T-helper 2 cell treated with Interferon-gamma antibody and Interleukin-4, amounts not matched to agents 100 ng/mL and 5 ng/mL, for 36 hours (primary cell): ENCODE results near the gene LACTB. TPM values are rescaled to one million over a fixed set of nuclear protein-coding genes. Genes with fewer than 3 reads are reported as not detected.

ENCODE experiments used
- intact Hi-C: fragments of 100-400 bp; cut with micrococcal nuclease; formaldehyde crosslinking; loops from one replicate; pipeline ENCODE4 v1.15.1; 2023
- total RNA-seq: library from RNA; stranded (reverse); gene quantifications from 2 replicates; pipeline ENCODE4 v1.2.3, GENCODE V29; 2022

LACTB gene, protein sequence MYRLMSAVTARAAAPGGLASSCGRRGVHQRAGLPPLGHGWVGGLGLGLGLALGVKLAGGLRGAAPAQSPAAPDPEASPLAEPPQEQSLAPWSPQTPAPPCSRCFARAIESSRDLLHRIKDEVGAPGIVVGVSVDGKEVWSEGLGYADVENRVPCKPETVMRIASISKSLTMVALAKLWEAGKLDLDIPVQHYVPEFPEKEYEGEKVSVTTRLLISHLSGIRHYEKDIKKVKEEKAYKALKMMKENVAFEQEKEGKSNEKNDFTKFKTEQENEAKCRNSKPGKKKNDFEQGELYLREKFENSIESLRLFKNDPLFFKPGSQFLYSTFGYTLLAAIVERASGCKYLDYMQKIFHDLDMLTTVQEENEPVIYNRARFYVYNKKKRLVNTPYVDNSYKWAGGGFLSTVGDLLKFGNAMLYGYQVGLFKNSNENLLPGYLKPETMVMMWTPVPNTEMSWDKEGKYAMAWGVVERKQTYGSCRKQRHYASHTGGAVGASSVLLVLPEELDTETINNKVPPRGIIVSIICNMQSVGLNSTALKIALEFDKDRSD
- 10.4 and 11.2 TPM in 2 replicates for total RNA-seq

DNA sequence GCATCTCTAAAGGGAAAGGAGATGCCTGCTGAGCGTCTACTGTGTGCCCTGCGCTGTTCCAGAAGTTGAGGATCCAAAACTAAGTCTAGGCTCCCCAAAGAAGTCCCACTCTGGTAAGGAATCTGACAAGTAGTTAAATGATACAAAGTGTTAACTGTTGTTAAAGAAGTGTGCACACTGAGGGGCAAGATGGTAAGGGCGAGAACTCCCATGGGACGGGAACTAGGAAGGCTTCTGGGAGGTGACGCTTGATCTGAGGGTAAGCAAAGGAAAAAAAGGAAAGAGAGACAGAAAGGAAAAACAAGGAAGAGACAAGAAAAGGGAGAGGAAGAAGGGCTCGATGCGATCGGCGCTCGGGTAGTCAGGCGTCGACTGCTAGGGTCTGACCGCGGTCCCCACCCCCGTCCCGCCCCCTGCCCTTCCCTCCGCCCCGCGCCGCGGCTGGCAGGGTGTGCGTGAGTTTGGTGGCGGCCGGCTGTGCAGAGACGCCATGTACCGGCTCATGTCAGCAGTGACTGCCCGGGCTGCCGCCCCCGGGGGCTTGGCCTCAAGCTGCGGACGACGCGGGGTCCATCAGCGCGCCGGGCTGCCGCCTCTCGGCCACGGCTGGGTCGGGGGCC lies at the start of gene LACTB:
Gene LACTB, plus strand, starts transcription at position 480 of the 620 bp plus-strand sequence. Its CDS starts 11 bp downstream, at position 491.
- intact Hi-C loops: loop anchor here (1.0 to 2.0 kb wide), 3 partner anchors 36 to 73 kb away; partner anchors contain the start of genes RAB8B and RPS27L

DNA sequence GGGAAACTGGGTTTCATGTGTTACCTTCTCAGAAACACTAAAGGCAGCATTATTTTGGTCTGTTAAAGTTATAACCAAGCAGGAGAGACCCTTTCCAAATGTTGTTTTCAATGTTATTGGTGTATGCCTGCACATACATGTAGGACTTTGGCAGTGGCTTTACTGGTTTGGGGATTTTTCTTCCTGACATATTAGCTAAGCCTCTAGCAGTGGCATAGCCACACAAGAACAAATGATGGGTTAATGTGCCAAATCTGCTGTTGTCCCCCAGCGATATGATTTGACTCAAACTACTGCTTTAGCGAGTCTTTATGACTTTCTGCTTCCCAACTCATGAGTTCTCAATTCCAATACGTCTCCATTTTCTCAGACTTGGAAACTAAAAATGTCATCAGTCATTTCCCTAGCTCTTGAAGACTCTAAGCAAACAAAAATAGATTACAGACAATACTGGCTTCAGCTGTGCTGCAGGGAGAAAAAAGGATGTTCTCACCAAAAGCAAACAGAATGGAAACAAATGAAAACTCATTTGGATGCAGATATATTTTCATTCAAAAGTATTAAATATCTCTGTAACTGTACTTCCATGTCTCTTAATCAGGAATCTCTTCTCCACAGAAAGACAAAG lies 49.5 kb upstream of the LACTB start:
- intact Hi-C loops: no loop called here

DNA sequence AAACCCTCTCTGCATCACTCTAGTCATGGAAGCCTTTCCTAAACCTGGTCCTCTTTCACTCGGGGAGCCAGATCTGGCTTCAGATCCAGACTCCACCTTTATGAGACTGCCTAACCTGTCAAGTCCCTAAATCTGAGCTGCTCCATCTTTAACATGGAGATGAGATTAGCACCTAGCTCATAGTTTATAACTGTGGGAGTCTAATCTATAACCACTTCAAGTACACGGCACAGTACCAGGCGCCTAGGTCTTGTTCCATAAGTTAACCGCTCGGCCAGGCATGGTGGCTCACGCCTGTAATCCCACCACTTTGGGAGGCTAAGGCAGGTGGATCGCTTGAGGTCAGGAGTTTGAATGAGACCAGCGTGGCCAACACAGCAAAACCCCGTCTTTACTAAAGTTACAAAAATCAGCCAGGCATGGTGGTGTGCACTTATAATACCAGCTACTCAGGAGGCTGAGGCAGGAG lies 48.8 kb upstream of the LACTB start:
- intact Hi-C loops: no loop called here

DNA sequence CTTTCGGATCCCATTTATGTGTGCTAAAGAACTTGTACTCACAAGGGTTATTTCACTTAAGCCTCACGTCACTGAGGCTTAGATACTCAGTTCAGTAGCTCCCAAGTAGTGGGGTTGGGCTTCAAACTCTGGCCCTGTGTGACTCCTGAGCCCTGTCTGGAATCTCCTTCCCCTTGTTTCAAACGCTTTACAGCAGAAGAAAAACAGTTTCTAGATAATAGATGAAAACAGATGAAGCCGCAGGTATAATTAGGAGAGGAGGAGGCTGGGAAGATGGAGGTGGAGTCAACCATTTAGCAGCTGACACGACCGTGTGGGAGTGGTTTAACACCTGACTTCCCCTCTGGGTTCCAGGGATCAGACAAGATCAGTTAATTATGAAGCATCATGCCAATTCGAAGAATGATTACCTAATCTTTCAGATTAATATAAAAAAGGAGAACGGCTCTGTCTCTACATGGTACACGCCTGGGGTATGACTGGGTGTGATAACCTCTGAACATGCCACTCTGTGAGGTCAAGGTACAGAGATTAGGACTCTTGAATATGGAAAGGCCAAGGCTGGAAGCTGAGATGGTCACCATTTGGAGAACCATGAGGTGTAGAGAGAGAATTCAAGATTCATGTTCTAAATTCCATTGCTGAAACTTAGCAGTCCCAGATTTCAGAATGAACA lies 48.0 kb upstream of the LACTB start:
- intact Hi-C loops: no loop called here

DNA sequence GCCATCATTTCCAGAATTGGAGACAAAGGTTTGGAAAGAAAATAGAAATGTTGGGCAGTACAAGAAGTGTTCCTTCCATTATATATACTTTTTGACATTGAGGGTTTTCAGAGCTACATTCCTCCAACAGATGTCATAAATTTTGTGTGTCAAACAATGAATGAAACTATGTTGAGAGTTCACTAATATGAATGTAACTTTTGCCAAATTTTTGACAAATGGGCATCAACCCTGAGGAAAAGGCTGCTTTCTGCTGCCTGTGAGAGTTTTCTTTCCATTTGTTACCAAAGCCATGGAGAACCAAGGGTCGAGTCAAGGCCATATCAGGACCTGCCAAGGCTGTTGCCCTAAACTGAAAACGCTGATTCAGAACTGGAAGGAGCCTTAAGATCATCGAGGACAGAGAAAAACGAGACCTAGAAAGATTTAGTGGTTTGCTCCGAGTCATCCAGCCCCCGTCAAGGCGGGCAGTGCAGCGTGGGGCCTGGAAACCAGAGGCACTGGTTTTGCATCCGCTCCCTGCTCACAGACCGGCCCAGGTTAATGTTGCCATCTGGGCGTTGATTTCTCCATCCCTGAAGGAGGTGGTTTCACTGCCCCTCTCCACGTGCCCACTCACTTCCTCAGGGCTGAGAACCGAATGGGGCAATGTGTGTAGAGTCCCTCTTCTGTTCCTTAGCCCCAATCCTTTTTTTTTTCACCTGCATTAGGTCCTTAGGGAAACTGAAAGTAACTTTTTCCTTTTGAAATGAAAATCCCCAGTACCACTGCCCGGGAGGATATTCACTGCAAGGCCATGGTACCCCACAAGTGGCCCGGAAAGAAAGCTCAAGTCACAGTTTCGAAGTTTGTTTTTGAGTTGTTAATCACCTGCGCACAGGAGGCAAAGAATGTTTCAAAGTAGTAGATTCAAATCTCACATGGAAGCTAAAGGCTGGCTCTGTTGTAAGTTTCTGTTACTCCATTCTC lies 46.4 kb upstream of the LACTB start:
- intact Hi-C loops: no loop called here

DNA sequence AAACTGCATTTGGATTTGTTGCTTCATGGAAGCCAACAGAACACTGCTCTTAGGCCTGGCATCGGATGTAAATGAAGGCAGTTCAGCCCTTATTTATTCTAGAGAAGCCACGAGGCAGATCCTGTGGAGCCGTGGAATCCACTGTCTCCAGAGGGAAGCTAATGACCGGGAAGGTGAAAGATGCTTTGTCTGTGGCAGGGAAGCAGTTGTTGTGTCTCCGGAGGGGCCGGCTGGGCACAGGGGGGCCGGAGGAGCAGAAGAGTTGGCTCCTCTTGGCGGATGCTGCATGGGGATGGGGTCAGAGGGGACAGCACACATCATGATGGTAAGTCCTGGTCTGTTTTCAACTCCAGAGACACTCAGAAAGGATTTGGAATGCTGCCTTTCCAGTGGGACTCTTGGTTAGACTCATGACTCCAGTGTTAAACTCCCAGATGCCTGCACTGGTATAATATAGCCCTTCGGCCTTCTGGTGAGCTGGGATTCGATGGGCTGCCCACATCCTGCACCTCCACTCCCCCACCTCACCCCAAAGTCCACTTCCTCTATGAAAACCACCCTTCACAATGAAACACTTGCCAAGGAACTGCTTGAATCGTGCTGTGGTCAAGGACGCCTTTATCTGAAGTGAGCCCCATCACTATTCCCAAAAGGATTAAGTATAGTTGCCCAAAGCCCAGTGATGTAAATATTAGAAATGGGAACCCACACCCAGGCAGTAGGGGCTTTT lies 45.5 kb upstream of the LACTB start:
- intact Hi-C loops: no loop called here

DNA sequence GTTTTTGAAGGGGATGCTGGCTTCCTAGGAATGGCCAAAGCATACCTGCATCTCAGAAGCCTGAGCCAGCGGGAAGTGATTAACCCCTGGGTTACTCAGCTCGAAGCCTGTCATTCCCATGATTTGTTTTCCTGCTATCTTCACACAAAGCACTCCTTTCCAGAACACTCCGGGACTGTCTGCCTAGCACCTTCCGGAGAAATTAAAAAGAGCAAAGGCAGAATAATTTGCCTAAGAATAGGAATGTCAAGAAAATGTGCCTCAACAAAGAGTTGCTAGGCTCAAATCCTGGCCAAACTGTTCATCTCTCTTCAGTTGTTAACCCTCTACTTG lies 45.0 kb upstream of the LACTB start:
- intact Hi-C loops: no loop called here

DNA sequence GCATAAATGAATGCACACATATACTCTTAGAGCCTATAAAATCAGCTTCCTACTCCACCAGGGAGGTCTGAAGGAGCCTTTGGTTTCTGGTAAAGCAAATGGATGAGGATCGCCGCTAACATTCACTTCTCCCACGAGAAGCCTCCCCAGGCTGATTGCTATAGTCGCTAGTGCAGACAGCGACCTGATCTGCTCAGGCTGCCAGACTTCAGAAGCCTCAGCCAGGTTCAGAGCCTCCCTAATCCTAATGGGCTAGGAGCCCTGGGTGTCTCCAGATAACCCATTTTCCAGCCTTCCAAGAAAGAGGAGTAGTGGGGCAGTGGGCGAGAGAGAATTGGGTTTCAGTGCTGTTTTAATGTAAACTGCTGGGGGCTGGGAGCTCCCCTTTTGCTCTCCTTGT lies 43.7 kb upstream of the LACTB start:
- intact Hi-C loops: no loop called here

DNA sequence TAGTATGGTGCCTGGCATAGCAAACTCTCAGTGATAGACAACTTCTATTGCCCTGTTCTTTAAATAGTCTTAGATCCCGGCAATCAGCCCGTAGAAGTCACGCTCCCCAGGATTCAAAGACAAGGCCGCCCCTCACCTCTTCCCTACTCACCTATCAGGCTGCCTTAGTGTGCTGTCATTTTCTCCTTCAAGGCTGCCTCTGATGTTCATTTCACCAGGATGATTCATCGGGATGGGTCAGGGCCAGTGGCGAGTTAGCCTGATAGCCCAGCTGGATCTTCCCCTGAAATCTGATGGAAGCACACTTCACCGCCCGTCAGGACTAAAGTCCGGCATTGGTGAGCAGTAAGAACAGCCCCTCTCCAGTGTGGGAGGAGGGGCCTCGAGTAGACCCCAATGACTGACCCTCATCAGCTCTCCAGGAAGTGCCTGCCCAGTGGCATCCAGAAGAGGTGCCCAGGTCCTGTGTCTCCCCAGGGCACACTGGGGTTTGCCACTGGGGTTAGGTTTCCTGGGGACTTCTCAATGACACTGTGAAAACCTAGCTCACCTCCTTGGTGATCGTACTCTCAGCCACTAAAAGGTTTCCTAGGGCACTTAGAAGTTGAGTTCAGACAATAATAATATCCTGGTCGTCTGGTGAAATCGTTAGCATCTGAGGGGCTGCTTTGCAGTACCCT lies 41.6 kb upstream of the LACTB start:
- intact Hi-C loops: no loop called here

DNA sequence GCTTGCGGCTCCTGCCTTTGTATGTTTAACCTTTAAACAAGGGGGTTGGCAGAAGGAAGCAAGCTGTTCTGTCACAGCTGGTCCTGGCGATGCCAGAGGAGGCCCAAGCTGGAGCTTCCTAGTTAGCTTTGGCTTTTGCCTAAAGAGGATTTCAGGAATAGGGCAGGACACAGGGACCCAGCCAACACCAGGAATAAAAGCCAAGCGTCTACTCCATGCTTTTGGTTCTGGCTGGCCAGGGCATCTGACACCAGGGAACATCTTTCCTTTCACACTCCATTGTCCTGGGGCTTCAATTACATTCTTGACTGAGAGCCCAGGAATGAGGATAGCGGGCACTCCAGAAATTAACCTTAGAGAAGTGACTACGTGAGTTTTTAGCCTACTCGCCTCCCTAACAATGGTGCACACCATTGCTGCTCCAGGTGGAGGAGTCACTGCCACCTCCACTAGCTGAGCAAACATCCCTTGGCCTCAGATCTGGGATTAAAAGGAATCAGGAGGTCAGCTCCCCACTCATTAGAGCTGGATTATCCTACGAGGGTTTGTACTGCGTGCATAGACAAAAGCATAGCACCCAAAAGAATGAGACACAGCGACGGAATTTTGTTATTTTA lies 40.9 kb upstream of the LACTB start:
- intact Hi-C loops: no loop called here

DNA sequence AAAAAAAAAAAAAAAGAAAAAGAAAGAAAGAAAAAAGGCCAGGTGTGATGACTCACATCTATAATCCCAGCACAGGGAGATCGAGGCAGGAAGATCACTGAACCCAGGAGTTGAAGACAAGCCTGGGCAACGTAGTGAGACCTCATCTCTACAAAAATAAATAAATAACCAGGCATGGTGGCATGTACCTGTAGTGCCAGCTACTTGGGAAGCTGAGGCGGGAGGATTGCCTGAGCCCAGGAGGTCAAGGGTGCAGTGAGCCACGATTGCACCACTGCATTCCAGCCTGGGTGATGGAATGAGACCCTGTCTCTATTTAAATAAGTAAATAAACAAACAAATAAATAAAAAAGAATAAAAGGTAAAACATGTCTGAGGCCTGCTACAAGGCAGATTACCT lies 39.3 kb upstream of the LACTB start:
- intact Hi-C loops: no loop called here

DNA sequence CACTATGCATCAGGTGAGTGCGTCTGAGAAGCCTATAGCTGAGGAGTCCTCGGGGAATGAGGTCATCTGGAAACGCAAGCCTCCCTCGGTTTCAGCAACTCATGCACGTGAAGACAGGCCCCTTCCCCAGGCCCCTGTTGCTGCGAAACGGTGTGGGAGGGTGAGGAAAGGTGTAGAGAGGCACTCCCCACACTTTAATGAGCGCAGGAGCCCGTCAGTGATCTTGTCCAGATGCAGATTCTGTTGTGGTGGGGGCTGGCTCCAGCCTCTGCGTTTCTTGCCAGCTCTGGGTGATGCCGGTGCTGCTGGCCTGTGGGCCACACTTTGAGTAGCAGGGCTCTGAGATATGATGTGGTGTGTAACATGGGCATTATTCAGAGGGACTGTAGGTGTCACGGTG lies 38.6 kb upstream of the LACTB start:
- intact Hi-C loops: no loop called here

DNA sequence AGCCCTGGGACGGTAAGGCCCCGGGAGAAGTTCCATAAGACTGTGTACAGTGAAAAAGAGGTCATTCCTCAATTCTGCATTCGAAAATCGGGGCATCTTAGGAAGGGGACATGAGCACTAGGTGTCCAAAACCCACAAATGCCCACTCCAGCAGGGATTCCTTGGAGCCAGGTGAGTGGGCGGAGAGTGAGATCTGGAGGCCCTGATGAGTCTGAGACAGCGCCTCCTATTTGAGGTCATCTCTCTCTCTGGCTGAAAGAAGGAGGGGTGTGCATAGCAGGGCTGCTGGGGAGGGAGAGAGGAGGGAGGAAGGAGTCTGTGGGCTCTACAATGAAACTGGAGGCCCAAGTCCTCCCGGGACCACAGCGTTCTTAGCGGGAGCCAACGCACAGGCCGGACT lies 38.1 kb upstream of the LACTB start:
- intact Hi-C loops: no loop called here

DNA sequence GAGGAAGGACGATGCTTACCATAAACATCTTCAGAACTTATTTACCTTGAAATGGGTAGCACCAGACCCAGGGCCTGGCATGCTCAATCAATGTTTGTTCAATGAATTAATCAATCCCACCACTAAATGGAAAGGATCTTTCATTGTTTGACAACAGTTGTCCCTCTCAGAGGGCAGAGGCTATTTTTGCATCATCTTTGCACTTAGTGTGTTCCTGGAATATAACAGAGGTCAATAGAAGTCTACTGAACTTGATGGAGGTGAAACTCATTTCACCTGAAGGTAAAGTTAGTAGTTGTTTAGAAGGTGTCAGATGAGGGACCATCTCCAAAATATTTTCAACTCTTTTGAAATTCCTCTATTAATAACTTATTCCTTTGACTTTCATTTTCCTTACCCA lies 36.9 kb upstream of the LACTB start:
- intact Hi-C loops: no loop called here

DNA sequence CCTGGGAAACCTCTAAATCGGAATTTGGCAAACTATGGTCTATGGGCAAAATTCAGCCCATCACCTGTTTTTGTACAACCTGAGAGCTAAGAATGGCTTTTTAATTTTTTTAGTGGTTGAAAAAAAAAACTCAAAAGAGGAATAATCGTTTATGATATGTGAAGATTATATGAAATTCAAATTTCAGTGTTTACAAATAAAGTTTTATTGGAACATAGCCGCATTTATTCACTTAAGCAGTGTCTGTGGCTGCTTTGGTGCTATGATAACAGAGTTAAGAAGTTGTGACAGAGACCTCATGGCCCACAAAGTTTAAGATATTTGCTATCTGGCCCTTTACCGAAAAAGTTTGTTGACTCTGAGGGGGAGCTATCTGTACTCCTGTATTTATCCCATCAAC lies 36.4 kb upstream of the LACTB start:
- intact Hi-C loops: no loop called here

DNA sequence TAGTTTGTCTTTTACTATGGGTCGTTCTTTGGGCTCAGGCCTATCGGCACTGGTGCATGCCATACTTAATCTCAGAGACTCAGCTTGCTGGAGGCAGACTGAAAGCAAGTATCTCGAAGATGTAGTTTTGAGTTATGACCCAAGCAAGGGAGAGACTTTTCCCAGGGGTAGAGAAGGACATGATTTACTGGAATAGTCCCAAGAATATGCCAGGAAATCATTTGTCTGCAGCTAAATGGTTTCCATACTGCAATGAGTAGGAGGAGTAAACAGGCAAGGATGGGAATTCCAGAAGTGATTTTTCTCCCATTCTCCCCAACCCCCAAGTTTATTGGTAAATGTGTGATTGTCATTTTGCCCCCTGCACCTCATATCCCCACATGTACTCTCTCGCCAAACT lies 35.4 kb upstream of the LACTB start:
- intact Hi-C loops: no loop called here

DNA sequence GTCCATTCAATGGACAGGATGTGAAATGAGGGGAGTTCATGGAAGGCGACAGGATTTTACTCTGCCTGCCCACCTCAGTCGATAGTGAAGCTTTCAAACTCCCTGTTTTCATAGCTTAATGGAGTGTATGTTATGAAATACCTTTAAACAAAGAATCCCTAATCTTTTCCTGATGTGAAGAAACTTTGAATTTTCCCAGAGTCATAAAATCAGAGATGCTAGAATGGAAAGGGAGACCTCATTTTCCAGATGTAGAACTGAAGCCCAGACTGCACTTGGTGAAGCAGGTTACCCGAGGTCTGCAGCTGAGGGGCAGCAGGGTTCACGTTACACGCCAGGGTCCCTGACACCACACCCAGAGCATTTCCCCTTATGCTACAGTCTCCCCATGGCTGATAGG lies 34.7 kb upstream of the LACTB start:
- intact Hi-C loops: no loop called here

DNA sequence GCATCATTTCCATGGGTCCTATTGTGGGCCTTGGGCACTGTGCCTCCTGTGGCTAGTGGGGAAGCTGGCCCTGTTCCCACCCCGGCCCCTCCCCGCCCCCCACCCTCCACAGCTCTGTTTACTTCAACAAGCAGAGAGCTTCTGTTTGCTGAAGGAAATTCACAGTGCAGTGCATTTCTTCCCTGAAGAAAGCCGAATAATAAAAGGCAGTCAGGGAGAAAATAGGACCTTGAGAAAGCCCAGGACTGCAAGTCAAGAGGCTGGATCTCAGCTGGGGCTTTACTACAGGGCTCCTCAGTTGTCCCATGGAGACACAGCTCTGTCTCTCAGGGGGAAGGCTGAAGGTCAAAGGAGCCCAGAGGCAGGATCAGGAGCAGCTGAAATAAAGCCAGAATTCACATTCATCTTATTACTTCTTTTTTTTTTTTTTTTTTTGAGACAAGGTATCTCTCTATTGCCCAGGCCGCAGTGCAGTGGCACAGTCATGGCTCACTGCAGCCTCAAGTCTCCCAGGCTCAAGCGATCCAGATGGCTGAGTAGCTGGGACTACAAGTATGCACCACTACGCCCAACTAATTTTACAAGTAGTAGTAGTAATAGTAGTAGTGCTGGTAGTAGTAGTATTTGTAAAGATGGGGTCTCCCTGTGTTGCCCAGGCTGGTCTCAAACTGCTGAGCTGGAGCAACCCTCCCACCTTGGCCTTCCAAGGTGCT lies 33.0 kb upstream of the LACTB start:
- intact Hi-C loops: no loop called here
